Left kidney (tissue), 2 donors: ENCODE results near the gene SEMA5A. TPM values are rescaled to one million over a fixed set of nuclear protein-coding genes. Genes with fewer than 3 reads are reported as not detected.

ENCODE experiments used
- DNase-seq: peaks from one replicate; pipeline ENCODE4 v3.0.0-alpha.2; 2013
- polyA plus RNA-seq: library from polyadenylated mRNA; unstranded; fragments of 120-200 nt; gene quantifications from one replicate; pipeline ENCODE4 v1.2.1, GENCODE V29; 2013; ENCODE audit not compliant: insufficient read length

SEMA5A gene
- polyA plus RNA-seq, 1 donor = 46.3 TPM

GRCh38 chr5:9063615-9064245 lies 482.1 kb downstream of the SEMA5A start:
- no peak for DNase-seq

- no peak for DNase-seq
Measured at GRCh38 chr5:9062873-9063272, 483.0 kb downstream of the SEMA5A start.

GRCh38 chr5:9059920-9060691 lies 485.8 kb downstream of the SEMA5A start:
- DNase-seq = no peak

DNA sequence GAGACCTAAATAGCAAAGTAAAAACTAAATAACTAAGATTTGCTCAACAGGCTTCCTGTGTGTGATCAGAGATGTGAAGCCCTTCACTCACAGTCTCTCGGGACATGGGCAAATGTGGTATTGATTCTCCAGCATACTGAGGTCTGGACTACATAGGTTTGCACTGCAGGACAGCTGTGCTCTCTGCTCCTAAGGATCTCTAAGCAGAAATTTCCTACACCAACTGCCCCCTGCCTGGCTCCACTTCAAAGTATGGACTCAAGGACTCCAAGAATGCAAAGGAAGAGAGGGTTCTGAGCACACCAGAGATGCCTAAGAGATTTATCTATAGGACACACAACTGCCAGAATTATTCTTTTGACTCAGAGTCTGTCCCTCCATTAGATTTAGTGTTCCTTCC lies 487.2 kb downstream of the SEMA5A start:
- no peak for DNase-seq

DNA sequence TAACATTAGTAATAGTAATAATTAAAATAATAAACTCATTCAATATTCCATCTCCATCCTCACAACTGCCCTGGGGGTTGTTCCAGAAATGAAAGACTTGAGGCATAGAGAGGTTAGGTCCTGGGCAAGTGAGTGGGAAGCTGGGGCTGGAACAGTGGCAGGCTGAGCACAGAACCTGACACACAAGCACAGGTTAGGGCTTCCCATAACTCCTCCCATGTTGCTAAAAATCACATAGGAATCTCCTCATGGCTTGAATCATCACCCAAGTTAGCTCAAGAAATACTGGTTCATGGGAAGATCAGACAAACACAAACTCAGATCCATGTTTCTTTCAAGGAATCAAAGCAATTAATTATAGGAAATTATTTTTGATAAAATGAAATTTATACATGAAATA lies 487.7 kb downstream of the SEMA5A start:
- DNase-seq = no peak

GRCh38 chr5:9057406-9058000 lies 488.4 kb downstream of the SEMA5A start:
- no peak for DNase-seq

GRCh38 chr5:9056046-9056445 lies 489.8 kb downstream of the SEMA5A start:
- no peak for DNase-seq

DNA sequence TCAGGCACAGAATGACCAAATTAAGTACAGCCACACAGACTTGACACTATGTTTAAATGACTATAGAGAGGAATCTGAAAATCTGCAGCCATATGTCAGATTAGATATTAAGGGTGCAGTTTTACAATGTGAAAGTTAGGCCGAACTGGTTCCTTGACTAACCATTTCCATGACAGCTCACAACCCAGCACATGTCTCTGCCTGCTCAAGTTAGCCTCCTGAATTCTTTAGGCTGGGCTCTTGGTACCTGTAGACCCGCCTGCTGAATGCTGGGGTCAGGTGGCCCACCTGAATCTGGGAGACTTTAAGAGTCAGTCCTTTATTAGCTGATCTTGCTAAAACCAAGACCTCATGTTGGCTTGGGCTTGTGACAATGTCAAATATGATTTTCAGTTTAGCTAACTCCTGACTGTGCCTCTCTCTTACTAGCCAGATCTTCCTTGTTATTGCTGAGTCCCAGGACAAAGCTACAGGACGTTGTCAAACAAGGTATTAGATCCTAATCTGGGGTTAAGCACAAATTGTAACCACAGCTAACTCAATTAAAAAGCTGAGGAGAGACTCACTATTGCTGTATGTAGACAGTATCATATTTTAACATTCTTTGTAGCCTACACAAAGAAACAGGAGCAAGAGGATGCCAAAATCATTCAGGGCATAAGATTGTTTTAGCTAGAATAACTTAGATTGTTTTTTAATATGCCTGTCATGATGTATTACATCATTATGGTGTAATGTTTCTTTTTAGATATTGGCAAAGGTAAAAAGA lies 490.9 kb downstream of the SEMA5A start:
- no peak for DNase-seq

DNA sequence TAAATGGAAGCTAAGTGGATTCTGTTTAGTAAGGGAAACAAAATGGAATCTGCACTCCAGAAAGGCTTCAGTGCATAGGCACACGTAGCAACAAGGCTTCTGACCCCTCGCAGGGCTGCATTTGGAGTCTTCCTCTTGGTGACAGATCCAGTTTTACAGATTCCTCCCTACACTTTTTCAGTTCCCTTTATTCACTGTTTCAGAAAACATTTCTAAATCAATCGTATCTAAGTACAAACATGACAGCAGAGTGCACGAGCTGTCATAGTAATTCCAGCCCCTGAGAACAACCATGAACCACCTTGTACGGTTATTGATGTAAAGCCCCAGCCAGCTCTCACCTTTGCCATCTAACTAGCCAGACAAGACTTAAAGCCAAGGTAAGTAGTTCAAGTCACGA lies 491.6 kb downstream of the SEMA5A start:
- DNase-seq = no peak

DNA sequence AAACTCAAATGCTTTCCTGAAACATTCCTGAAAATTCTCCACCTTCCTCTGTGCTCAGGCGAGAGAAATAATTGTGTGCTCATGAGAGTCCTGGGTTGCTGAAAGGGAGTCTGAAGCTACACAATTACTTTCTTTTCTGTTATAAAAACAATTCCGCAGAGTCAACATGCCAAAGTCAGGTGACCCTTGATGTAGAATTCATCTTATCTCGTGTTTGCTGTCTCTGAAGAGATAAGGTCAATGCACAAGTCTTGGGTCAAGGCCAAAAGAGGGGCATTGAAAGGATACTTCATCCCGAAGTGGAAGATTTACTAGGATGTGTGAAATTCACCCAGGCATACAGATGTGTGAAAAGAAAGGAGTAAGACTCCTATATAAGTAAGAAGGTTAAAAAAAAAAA lies 493.5 kb downstream of the SEMA5A start:
- DNase-seq = no peak

DNA sequence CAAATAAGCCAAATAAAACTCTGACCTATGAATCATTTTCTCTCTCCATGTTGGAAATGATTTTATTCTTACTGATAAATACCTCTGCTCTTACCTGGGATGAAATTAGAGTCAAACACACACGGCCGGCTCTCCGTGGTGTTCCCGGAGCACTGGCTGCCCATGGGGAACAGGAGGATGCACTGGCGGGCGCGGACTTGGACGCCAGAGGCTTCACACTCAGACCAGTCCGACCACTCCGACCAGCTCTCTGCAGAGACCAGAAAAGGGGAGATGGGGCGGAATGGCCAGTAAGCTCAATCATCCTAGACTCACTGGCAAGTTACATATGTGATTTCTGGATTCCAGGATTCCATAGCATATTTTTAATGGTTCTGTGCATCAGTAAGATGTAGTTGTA lies 494.1 kb downstream of the SEMA5A start:
- no peak for DNase-seq

GRCh38 chr5:9047932-9048331 lies 497.9 kb downstream of the SEMA5A start:
- DNase-seq = no peak

DNA sequence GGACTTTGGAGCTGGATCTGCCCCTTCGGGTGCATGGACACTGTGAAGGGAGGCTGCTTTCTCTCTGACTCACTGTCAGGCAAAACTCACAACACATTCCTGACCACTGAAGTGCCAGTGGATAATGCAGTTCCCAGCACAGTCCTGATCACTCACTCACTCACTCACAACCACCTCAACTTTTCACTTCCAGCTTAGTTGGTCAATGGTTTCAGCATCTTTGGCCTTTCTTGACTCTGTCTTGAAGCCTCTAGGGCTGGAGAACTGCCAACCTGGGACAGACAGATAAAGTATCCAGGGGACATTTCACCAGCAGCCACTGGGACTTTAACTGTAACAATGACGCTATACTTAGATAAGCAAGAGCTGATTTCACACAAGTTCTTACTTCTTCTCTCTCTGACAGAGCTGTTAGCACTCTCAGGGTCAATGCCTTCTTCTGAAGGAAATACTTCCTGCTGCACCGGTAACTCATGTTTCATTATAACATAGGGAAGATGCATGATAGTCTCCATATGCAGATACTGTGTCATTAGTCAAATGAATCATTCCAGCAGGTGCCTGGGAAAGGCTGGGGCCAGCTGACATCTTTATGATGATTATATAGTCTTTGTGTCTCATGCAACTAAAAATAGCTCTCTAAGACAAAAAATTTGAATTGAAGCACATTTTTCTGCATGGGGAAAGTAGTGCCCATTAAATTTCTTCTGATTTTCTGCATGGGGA lies 499.0 kb downstream of the SEMA5A start:
- no peak for DNase-seq

GRCh38 chr5:9045946-9046345 lies 499.9 kb downstream of the SEMA5A start:
- no peak for DNase-seq

DNA sequence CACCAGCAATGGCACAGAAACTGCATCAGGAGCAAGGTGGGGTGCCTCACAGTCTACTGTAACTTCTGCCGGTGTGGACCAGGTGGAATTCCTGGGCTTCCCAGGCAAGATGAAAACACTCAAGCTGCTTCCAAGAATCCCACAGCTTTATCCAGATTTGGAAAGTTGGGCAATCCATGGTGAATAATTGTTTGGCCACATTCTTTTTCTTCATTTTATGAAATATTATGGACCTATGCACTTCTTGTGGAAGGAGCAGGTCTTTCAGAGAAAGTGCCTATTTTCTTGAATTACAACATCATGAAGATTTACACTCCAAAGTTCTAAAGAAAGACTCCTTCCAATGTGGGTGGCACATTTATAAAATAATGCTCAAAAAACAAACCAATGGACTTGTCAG lies 503.6 kb downstream of the SEMA5A start:
- DNase-seq = no peak

- DNase-seq = no peak
Measured at GRCh38 chr5:9040475-9040874, 505.4 kb downstream of the SEMA5A start.

GRCh38 chr5:9037048-9037447 lies 508.8 kb downstream of the SEMA5A start:
- DNase-seq = no peak

DNA sequence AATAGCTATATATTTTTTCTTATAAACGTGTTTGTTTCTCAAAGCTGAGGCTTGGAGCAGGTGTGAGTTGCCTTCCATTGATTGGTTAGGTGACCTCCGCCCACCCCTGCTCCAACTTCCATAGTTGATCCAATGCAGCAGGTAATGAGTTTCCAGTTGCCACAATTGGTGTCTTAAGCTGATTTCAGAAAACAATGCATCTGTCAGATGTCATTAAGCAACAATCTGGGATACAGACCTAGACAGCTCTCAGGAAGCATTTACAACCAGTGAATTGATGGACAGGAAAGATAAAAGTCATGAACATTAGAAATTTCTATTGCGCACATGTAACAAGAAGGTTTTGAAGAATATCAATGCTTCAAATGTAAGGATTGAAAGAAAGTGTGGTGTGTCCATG lies 510.5 kb downstream of the SEMA5A start:
- no peak for DNase-seq

DNA sequence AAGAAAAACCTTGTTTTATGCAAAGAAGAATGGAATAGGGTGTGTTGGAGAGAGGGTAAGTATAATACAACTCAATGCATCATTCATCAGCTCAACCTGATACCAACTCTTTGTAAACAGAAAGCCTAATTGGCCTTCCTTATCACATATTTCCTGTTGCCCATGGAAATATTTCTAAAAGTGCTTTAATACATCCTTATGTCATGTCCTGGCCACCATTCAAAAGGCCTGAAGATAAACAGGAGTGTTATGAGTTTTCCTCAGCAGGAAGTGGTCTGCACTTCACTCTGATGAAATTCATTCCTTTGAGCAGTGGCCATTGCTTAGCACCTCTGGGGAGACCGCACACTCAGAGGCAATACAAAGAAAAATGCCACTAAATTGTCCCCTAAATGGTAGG lies 511.2 kb downstream of the SEMA5A start:
- DNase-seq = no peak

DNA sequence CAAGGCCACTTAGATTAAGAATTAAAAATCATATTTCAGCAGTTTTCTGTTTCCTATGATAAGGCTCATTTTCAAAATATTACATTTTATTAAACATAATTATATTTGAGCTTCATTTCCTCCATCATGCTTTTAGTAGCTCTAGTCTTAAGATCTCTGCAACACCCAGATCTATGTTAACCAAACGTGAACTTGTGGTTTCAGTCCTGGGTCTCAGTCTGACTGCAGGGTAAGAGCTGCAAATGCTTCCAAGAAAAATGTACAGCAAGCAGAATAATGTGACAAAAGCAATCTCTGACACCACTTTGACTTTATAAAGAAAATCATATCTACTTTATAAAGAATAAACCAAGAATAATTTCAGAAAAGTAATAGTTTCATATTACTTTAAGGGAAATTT lies 512.4 kb downstream of the SEMA5A start:
- no peak for DNase-seq

- DNase-seq = no peak
Measured at GRCh38 chr5:9025942-9026341, 519.9 kb downstream of the SEMA5A start.

GRCh38 chr5:9020996-9021395 lies 524.9 kb downstream of the SEMA5A start:
- no peak for DNase-seq
